B cell (primary cell): ENCODE data around the gene KRT9. TPM values are rescaled to one million over a fixed set of nuclear protein-coding genes. Genes with fewer than 3 reads are reported as not detected.
"Not testable (repeated sequence)": the region's sequence is repeated elsewhere in the genome, so short reads cannot be mapped to it uniquely, and the experiment has no call there.

Source experiments
- ATAC-seq: fragments of 200-7000 bp; cut with Tn5 transposase; one replicate; pipeline ENCODE4 v1.10.0; 2021; ENCODE audit warnings: low read depth, mild to moderate bottlenecking, moderate number of reproducible peaks, moderate library complexity
- CTCF ChIA-PET: fragments of 350-600 bp; sonication (Branson Sonifier 250); formaldehyde crosslinking; loops from one replicate; lab custom pipeline; 2021; ENCODE audit warnings: antibody characterized with exemption, inconsistent platforms; lab: Charles Lee
- POLR2A ChIA-PET: fragments of 350-600 bp; sonication (Branson Sonifier 250); formaldehyde crosslinking; loops from one replicate; lab custom pipeline; 2021; ENCODE audit warnings: antibody characterized with exemption; lab: Charles Lee
- DNase-seq: peaks from one replicate; pipeline ENCODE4 v3.0.0; 2013
- H2AFZ ChIP-seq: 2 replicates; pipeline ENCODE4 v1.6.1; 2012; ENCODE audit warnings: mild to moderate bottlenecking, low read depth, low read length; ENCODE audit not compliant: insufficient read depth, poor library complexity, severe bottlenecking
- H3K27ac ChIP-seq, 2 donors: 1 replicate in 1 of 2; 2 replicates in 1 of 2; pipeline ENCODE4 v1.5.1; 2012 to 2013; ENCODE audit warnings: low read length in 2 of 2, mild to moderate bottlenecking in 2 of 2, moderate library complexity in 1 of 2
- H3K27me3 ChIP-seq, 4 experiments: fragments of 200-600 bp in 1 of 4; sonication (generic) in 1 of 4; replicated peaks in 1 of 4; 1 replicate in 2 of 4; 2 replicates in 2 of 4; pipeline versions ENCODE4 v1.6.1 to v1.7.0; 2013 to 2016; ENCODE audit warnings: low read length in 3 of 4, mild to moderate bottlenecking in 2 of 4, mixed read lengths in 1 of 4, moderate library complexity in 1 of 4; ENCODE audit not compliant: insufficient read depth in 4 of 4, control insufficient read depth in 3 of 4; ENCODE audit errors: control extremely low read depth in 1 of 4
- H3K36me3 ChIP-seq, 2 experiments: replicated peaks in 1 of 2; 1 replicate in 1 of 2; 2 replicates in 1 of 2; pipeline versions ENCODE4 v1.6.1 to v1.7.1; 2013; ENCODE audit warnings: low read length in 1 of 2; ENCODE audit not compliant: insufficient read depth in 2 of 2, control insufficient read depth in 1 of 2; ENCODE audit errors: control extremely low read depth in 1 of 2, extremely low read depth in 1 of 2
- H3K4me1 ChIP-seq, 2 donors: fragments of 200-600 bp in 1 of 2; sonication (generic) in 1 of 2; 1 replicate in 1 of 2; 2 replicates in 1 of 2; pipeline versions ENCODE4 v1.5.1 to v1.6.1; 2013 to 2017; ENCODE audit warnings: low read length in 2 of 2; ENCODE audit not compliant: control insufficient read depth in 2 of 2, insufficient read depth in 2 of 2
- H3K4me2 ChIP-seq: replicated peaks from 2 replicates; pipeline ENCODE3; 2012; ENCODE audit warnings: mild to moderate bottlenecking, low read depth, low read length; ENCODE audit not compliant: poor library complexity, severe bottlenecking
- H3K4me3 ChIP-seq, 5 experiments: fragments of 200-600 bp in 1 of 5; sonication (generic) in 1 of 5; 1 replicate in 3 of 5; 2 replicates in 2 of 5; pipeline versions ENCODE4 v1.5.1 to v1.7.0; 2011 to 2016; ENCODE audit warnings: low read length in 4 of 5, mild to moderate bottlenecking in 4 of 5, low read depth in 2 of 5, control low read depth in 1 of 5, moderate library complexity in 1 of 5; ENCODE audit not compliant: insufficient read depth in 1 of 5; ENCODE audit errors: control extremely low read depth in 1 of 5, extremely low read depth in 1 of 5
- H3K79me2 ChIP-seq: fragments of 200-600 bp; sonication (generic); one replicate; pipeline ENCODE4 v1.6.0; 2016; ENCODE audit warnings: low read length; ENCODE audit not compliant: control insufficient read depth, insufficient read depth
- H3K9ac ChIP-seq: fragments of 200-600 bp; sonication (generic); 2 replicates; pipeline ENCODE4 v1.6.1; 2017; ENCODE audit warnings: mild to moderate bottlenecking, low read length, moderate library complexity
- H3K9me3 ChIP-seq, 3 donors: one replicate each; pipeline versions ENCODE4 v1.6.1 to v1.7.1; 2013; ENCODE audit warnings: low read length in 2 of 3; ENCODE audit not compliant: control insufficient read depth in 2 of 3, insufficient read depth in 1 of 3; ENCODE audit errors: control extremely low read depth in 1 of 3
- H4K20me1 ChIP-seq: 2 replicates; pipeline ENCODE4 v1.6.0; 2012; ENCODE audit warnings: mild to moderate bottlenecking, low read length; ENCODE audit not compliant: insufficient read depth, control insufficient read depth, poor library complexity, severe bottlenecking
- H3K27ac Mint-ChIP-seq: one replicate; pipeline ENCODE4 v1.8.0; 2021; ENCODE audit warnings: mixed read lengths
- H3K27me3 Mint-ChIP-seq: one replicate; pipeline ENCODE4 v1.8.0; 2021; ENCODE audit warnings: mixed read lengths
- H3K4me1 Mint-ChIP-seq: one replicate; pipeline ENCODE4 v1.8.0; 2021; ENCODE audit warnings: mixed read lengths
- H3K4me3 Mint-ChIP-seq: one replicate; pipeline ENCODE4 v1.8.0; 2021; ENCODE audit warnings: mixed read lengths
- H3K9me3 Mint-ChIP-seq: one replicate; pipeline ENCODE4 v1.8.0; 2022; ENCODE audit warnings: mixed read lengths; ENCODE audit not compliant: insufficient read depth
- EZH2 ChIP-seq: IDR thresholded peaks from 2 replicates; pipeline ENCODE4 v1.6.1; 2012; ENCODE audit warnings: borderline replicate concordance, low read depth, mild to moderate bottlenecking, moderate library complexity, low read length; ENCODE audit not compliant: insufficient read depth, poor library complexity, severe bottlenecking
- WGBS: methylation state at CpG from one replicate; pipeline ENCODE4 v1.1.5; 2013; ENCODE audit warnings: missing lambda C conversion rate; ENCODE audit not compliant: insufficient coverage; 5-methylcytosine and 5-hydroxymethylcytosine counted together
- intact Hi-C: fragments of 100-400 bp; cut with micrococcal nuclease; formaldehyde crosslinking; loops from one replicate; pipeline ENCODE4 v1.10.0; 2022
- polyA plus RNA-seq: library from polyadenylated mRNA; depleted of rRNA; stranded (reverse); fragments of >200 nt; gene quantifications from 2 replicates; pipeline ENCODE4 v1.2.3, GENCODE V29; 2012
- total RNA-seq, 2 donors: library from RNA; stranded (reverse); fragments of 120-200 nt in 1 of 2; gene quantifications; 1 replicate in 1 of 2; 2 replicates in 1 of 2; pipeline versions ENCODE4 v1.2.3 to v1.2.4, GENCODE V29; 2013 to 2022
- TF ChIP-seq, protein P1 (sequence below): fragments of 200-600 bp; IDR thresholded peaks from one replicate; pipeline ENCODE4 v1.8.0; 2022; ENCODE audit warnings: antibody characterized with exemption, mild to moderate bottlenecking

The KRT9 gene
- total and polyA plus RNA-seq, 2 donors (not counting 1 experiment from before 2014, with no cell fraction given), result not detected

DNA sequence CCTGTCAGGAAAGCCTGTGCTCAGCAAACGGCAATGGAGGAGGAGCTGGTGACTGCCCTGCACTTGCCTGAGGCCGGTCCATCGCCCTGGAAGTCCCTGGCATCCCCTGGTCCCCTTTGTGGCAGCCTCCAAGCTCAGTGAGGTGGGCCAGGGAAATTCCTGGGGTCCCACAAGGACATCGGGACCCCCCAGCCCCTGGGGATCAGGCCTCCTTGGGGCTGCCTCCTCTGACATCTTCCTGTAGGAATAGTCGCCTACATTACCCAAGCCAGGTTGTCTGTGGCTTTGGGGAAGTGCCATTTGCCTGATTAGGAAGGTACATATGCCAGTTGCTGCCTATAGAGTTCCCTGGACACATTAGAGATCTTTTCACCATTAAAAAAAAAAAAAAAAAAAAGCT, 7.1 kb upstream of the KRT9 start:
- CTCF ChIA-PET, result interaction anchor here (0.8 kb wide), 1 partner anchor 9 kb away, joined by 3 read pairs; no protein-coding TSS in a partner anchor
- H3K9ac ChIP-seq, result no peak overlapping the region
- Mint-ChIP-seq H3K27ac (no peak overlapping the region), H3K27me3 (peaks cover 50% of the 10 kb centered on the region), H3K4me1 (no peaks in the 10 kb centered on the region), H3K9me3 (no peaks in the 10 kb centered on the region), H3K4me3 (no peak overlapping the region)
- ATAC-seq (no peak), DNase-seq (no peak)
- no peak overlapping the region for H3K27ac ChIP-seq
- no peak overlapping the region for H3K4me2 ChIP-seq
- H3K79me2 ChIP-seq, result no peaks in the 10 kb centered on the region
- 94% methylated on average over 3 of the region's 5 CpGs for WGBS
- intact Hi-C loops, result no loop called here
- TF ChIP-seq, protein P1, sequence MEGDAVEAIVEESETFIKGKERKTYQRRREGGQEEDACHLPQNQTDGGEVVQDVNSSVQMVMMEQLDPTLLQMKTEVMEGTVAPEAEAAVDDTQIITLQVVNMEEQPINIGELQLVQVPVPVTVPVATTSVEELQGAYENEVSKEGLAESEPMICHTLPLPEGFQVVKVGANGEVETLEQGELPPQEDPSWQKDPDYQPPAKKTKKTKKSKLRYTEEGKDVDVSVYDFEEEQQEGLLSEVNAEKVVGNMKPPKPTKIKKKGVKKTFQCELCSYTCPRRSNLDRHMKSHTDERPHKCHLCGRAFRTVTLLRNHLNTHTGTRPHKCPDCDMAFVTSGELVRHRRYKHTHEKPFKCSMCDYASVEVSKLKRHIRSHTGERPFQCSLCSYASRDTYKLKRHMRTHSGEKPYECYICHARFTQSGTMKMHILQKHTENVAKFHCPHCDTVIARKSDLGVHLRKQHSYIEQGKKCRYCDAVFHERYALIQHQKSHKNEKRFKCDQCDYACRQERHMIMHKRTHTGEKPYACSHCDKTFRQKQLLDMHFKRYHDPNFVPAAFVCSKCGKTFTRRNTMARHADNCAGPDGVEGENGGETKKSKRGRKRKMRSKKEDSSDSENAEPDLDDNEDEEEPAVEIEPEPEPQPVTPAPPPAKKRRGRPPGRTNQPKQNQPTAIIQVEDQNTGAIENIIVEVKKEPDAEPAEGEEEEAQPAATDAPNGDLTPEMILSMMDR, result no peak
- TF ChIP-seq EZH2, result no peak
- peaks cover 0 to 10% (median 0%) of the 10 kb centered on the region in 3 donors for H3K9me3 ChIP-seq
- no peak overlapping the region for H3K4me3 ChIP-seq
- POLR2A ChIA-PET, result no interaction called here
- no peaks in the 10 kb centered on the region for H4K20me1 ChIP-seq
- H3K27me3 ChIP-seq, result peaks cover 0 to 30% (median 10%) of the 10 kb centered on the region in 4 experiments
- no peak overlapping the region for H2AFZ ChIP-seq
- no peaks in the 10 kb centered on the region for H3K36me3 ChIP-seq
- H3K4me1 ChIP-seq, result no peaks in the 10 kb centered on the region

DNA sequence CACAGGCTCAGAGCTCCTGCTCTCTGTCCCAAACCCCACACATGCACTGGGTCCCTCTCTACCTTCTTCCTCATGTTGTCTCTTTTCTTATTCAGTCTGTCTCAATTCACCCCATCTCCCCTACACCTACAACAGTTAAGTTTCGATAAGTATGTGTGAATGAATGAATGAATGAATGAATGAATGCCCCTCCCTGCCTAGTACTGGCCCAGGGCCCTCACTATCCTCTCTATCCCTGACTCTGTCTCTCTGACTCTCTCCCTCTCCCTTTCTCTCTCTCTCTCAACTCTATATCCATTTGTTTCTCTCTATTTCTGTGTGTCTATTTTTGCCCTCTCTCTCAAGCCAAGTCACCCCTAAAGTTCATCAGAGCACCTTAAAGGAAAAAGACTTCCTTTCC, 6.7 kb upstream of the KRT9 start:
- H3K4me1 Mint-ChIP-seq, result no peaks in the 10 kb centered on the region
- no peak overlapping the region for H3K4me2 ChIP-seq
- no peak overlapping the region for H3K9ac ChIP-seq
- POLR2A ChIA-PET, result no interaction called here
- ATAC-seq (no peak), DNase-seq (no peak)
- H3K36me3 ChIP-seq, result no peaks in the 10 kb centered on the region
- H3K27ac ChIP-seq, result no peak overlapping the region
- TF ChIP-seq, protein P1, result no peak
- no peak for TF ChIP-seq EZH2
- no peak overlapping the region for H3K4me3 ChIP-seq
- H3K4me1 ChIP-seq, result no peaks in the 10 kb centered on the region
- H3K4me3 Mint-ChIP-seq, result no peak overlapping the region
- CTCF ChIA-PET, result interaction anchor here (0.8 kb wide), 1 partner anchor 9 kb away, joined by 3 read pairs; no protein-coding TSS in a partner anchor
- no peaks in the 10 kb centered on the region for H3K9me3 Mint-ChIP-seq
- H2AFZ ChIP-seq, result no peak overlapping the region
- no peaks in the 10 kb centered on the region for H4K20me1 ChIP-seq
- peaks cover 0 to 33% (median 10%) of the 10 kb centered on the region in 4 experiments for H3K27me3 ChIP-seq
- intact Hi-C loops, result no loop called here
- peaks cover 0 to 10% (median 0%) of the 10 kb centered on the region in 3 donors for H3K9me3 ChIP-seq
- no peak overlapping the region for H3K27ac Mint-ChIP-seq
- WGBS, result no CpG with 5 or more reads among the region's 1 CpG
- no peaks in the 10 kb centered on the region for H3K79me2 ChIP-seq
- peaks cover 48% of the 10 kb centered on the region for H3K27me3 Mint-ChIP-seq

DNA sequence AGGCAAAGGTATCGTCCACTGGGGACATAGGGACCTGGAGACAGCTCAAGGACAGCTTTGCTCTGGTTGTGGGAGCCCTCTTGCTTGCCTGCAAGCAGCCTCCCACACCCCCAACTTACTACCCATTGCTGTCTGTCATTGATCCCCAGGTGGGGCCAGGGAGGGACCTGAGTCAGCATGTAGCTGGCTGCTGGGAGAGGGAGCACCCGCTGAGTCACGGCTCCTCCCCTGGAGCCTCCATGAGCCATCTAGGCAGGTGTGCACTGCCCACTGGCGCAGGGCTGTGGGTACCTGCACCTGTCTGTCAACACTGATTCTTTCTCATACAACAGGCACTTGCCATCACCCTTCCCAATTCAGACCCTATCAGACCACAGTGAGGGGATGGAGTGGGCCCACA, 4.9 kb upstream of the KRT9 start:
- H3K27ac Mint-ChIP-seq, result not testable (repeated sequence)

More for the DNA sequence above, 4.9 kb upstream of the KRT9 start:
- H3K4me2 ChIP-seq, H2AFZ ChIP-seq, H3K9me3 ChIP-seq, ATAC-seq, DNase-seq, intact Hi-C loops, H3K9ac ChIP-seq, H3K27ac ChIP-seq, H3K4me1 Mint-ChIP-seq, POLR2A ChIA-PET, H3K79me2 ChIP-seq, H3K4me3 Mint-ChIP-seq, H3K36me3 ChIP-seq, H3K4me1 ChIP-seq, H3K9me3 Mint-ChIP-seq, H4K20me1 ChIP-seq, H3K4me3 ChIP-seq, CTCF ChIA-PET: not testable (repeated sequence)
- 100% methylated on average over 2 of the region's 4 CpGs for WGBS
- peaks cover 0 to 48% (median 12%) of the 10 kb centered on the region in 4 experiments for H3K27me3 ChIP-seq
- peaks cover 46% of the 10 kb centered on the region for H3K27me3 Mint-ChIP-seq
